ENCODE measurements around the gene DDX1. TPM values are rescaled to one million over a fixed set of nuclear protein-coding genes. Genes with fewer than 3 reads are reported as not detected.

The DDX1 gene
- total RNA-seq, 2 experiments from 2014 or later: 42.7 to 91.8 TPM

GRCh38 chr2:15634846-15635490, 43.3 kb downstream of the DDX1 start:
- no peak for DNase-seq (ENCODE audit: low spot score)
- intact Hi-C loops (cut with micrococcal nuclease; ENCODE audit: unreplicated experiment): loop anchor here (5.0 to 10.0 kb wide), 2 partner anchors 647 to 1120 kb away; no protein-coding TSS in a partner anchor
- Histone ChIP-seq H3K36me3 (ENCODE audit: insufficient read depth, low read length) (peaks cover 93% of the 10 kb centered on the region), H3K9me3 (ENCODE audit: low read length) (no peaks in the 10 kb centered on the region), H3K4me2 (ENCODE audit: low read length) (no peak overlapping the region), H3K9me2 (ENCODE audit: insufficient read depth, low read length) (no peaks in the 10 kb centered on the region), H3K4me3 (ENCODE audit: low read depth, low read length, poor library complexity, severe bottlenecking) (no peak overlapping the region), H3K4me1 (ENCODE audit: insufficient read depth, low read length, poor library complexity, severe bottlenecking) (no peaks in the 10 kb centered on the region), H2AFZ (ENCODE audit: low read length) (no peak overlapping the region), H4K20me1 (ENCODE audit: insufficient read depth, low read length) (no peaks in the 10 kb centered on the region), H3K79me2 (ENCODE audit: insufficient read depth, low read depth, low read length) (no peaks in the 10 kb centered on the region), H3K27ac (ENCODE audit: low read depth, low read length, poor library complexity, severe bottlenecking) (no peak overlapping the region)
- BruUV-seq (replicated peaks): no TSS peak
- ChIA-PET POLR2A (interaction anchor here (0.6 to 0.8 kb wide), 2 partner anchors 33 to 270 kb away, joined by 3 to 5 read pairs; no protein-coding TSS in a partner anchor), CTCF (ENCODE audit: unreplicated experiment) (no interaction called here)
- TF ChIP-seq CTCF (conservative IDR thresholded peaks at IDR 0.05; ENCODE audit: low read length) (no peak), EZH2phosphoT487 (IDR thresholded peaks at IDR 0.05; ENCODE audit: borderline replicate concordance, low read depth, low read length) (no peak)

GRCh38 chr2:15636972-15637785, 45.5 kb downstream of the DDX1 start:
- no peak overlapping the region for H3K4me3 ChIP-seq (ENCODE audit: low read depth, low read length, poor library complexity, severe bottlenecking)
- no TSS peak for BruUV-seq (replicated peaks)
- H3K27ac ChIP-seq (ENCODE audit: low read depth, low read length, poor library complexity, severe bottlenecking): no peak overlapping the region
- H2AFZ ChIP-seq (ENCODE audit: low read length): no peak overlapping the region
- H3K9me2 ChIP-seq (ENCODE audit: insufficient read depth, low read length): no peaks in the 10 kb centered on the region
- peak; percentile 60 for DNase-seq (ENCODE audit: low spot score)
- intact Hi-C loops (cut with micrococcal nuclease; ENCODE audit: unreplicated experiment): loop anchor here (1.0 to 10.0 kb wide), 3 partner anchors 645 to 1118 kb away; no protein-coding TSS in a partner anchor
- H4K20me1 ChIP-seq (ENCODE audit: insufficient read depth, low read length): no peaks in the 10 kb centered on the region
- TF ChIP-seq EZH2phosphoT487 (IDR thresholded peaks at IDR 0.05; ENCODE audit: borderline replicate concordance, low read depth, low read length) (no peak), CTCF (conservative IDR thresholded peaks at IDR 0.05; ENCODE audit: low read length) (peak; percentile 97)
- CTCF ChIA-PET (ENCODE audit: unreplicated experiment): no interaction called here
- POLR2A ChIA-PET: interaction anchor here (1.2 kb wide), 1 partner anchor 8 kb away, joined by 4 read pairs; no protein-coding TSS in a partner anchor
- no peaks in the 10 kb centered on the region for H3K79me2 ChIP-seq (ENCODE audit: insufficient read depth, low read depth, low read length)
- H3K4me1 ChIP-seq (ENCODE audit: insufficient read depth, low read length, poor library complexity, severe bottlenecking): no peaks in the 10 kb centered on the region
- no peak overlapping the region for H3K4me2 ChIP-seq (ENCODE audit: low read length)
- H3K36me3 ChIP-seq (ENCODE audit: insufficient read depth, low read length): peaks cover 78% of the 10 kb centered on the region
- no peaks in the 10 kb centered on the region for H3K9me3 ChIP-seq (ENCODE audit: low read length)
